Measurements from ENCODE around the gene ECE2. TPM values are rescaled to one million over a fixed set of nuclear protein-coding genes. Genes with fewer than 3 reads are reported as not detected.

Gene ECE2
- total and polyA plus RNA-seq, 10 of the 15 experiments (the other 5 are each of a cell fraction or from before 2014, with no cell fraction given), result not detected

- ChIA-PET CTCF (interaction anchor here (0.9 kb wide), 2 partner anchors 12 to 114 kb away, joined by 3 to 5 read pairs; no protein-coding TSS in a partner anchor), RAD21 (ENCODE audit: unreplicated experiment) (no interaction called here), SMC1A (ENCODE audit: uncharacterized antibody, unreplicated experiment) (no interaction called here), POLR2A (interaction anchor here (1.2 kb wide), 1 partner anchor 13 kb away, joined by 3 read pairs; no protein-coding TSS in a partner anchor)
- no peak overlapping the region for H3K4me2 ChIP-seq (ENCODE audit: control insufficient read depth, insufficient read depth)
- no peaks in the 10 kb centered on the region for H3K79me2 ChIP-seq (ENCODE audit: control insufficient read depth, insufficient read depth, low read length)
- no peaks in the 10 kb centered on the region for H3K9me3 ChIP-seq (replicated peaks; ENCODE audit: control insufficient read depth, insufficient read depth, low read length)
- BruUV-seq (replicated peaks), result no TSS peak
- H3K27ac ChIP-seq (ENCODE audit: control insufficient read depth, insufficient read depth), result no peak overlapping the region
- H3K36me3 ChIP-seq (ENCODE audit: control insufficient read depth in 2 of 2, insufficient read depth in 2 of 2, low read length in 1 of 2), result no peaks in the 10 kb centered on the region
- no peak overlapping the region for H3K4me3 ChIP-seq
- H2AFZ ChIP-seq (ENCODE audit: control insufficient read depth, low read depth, low read length), result no peak overlapping the region
- FAIRE-seq (no peak), ATAC-seq (no peak), DNase-seq (ENCODE audit: low read depth, low spot score) (no peak)
- no peaks in the 10 kb centered on the region for H4K20me1 ChIP-seq (ENCODE audit: control insufficient read depth, insufficient read depth)
- intact Hi-C loops (cut with micrococcal nuclease; ENCODE audit: unreplicated experiment), result no loop called here
- 65% methylated on average over 7 of the region's 7 CpGs for WGBS (ENCODE audit: insufficient coverage, insufficient replicate concordance, low lambda C conversion rate, missing lambda C conversion rate)
- peaks cover 3% of the 10 kb centered on the region; the same call in 1 of the 2 replicates for H3K4me1 ChIP-seq (ENCODE audit: control insufficient read depth, insufficient read depth, low read length)
- no peak overlapping the region for H3K9ac ChIP-seq (ENCODE audit: control insufficient read depth, insufficient read depth, low read length)
- in situ Hi-C loops (cut with MboI), result no loop called here
- H3K27me3 ChIP-seq (replicated peaks in 1 of 2; ENCODE audit: control insufficient read depth in 2 of 2, insufficient read depth in 2 of 2, low read length in 1 of 2), result no peaks in the 10 kb centered on the region
- no peak for TF ChIP-seq HCFC1 (IDR thresholded peaks at IDR 0.05; ENCODE audit: low read length)
- TF ChIP-seq GABPA (IDR thresholded peaks at IDR 0.05; ENCODE audit: low read depth), result no peak
- no peak for TF ChIP-seq IKZF1 (conservative IDR thresholded peaks at IDR 0.05)
- no peak for TF ChIP-seq PRDM15 (CRISPR knock-in tag; IDR thresholded peaks at IDR 0.05)
- TF ChIP-seq BCL11A (IDR thresholded peaks at IDR 0.05; ENCODE audit: low read depth, low read length), result no peak
- TF ChIP-seq ZBTB4 (CRISPR knock-in tag; IDR thresholded peaks at IDR 0.05), result no peak
- TF ChIP-seq TCF12 (IDR thresholded peaks at IDR 0.05; ENCODE audit: low read depth, low read length), result no peak
- TF ChIP-seq ZNF687 (IDR thresholded peaks at IDR 0.05), result no peak
- no peak for TF ChIP-seq POLR2AphosphoS5 (IDR thresholded peaks at IDR 0.05; ENCODE audit: low read length)
- no peak for TF ChIP-seq TARDBP (IDR thresholded peaks at IDR 0.05; ENCODE audit: borderline replicate concordance)
- no peak for TF ChIP-seq CREB1 (IDR thresholded peaks at IDR 0.05; ENCODE audit: low read depth)
- TF ChIP-seq ZNF207 (IDR thresholded peaks at IDR 0.05; ENCODE audit: borderline replicate concordance), result no peak
- no peak for TF ChIP-seq ZNF274 (IDR thresholded peaks at IDR 0.05; ENCODE audit: insufficient read depth, insufficient read length)
Observed at GRCh38 chr3:184341925-184342324, 66.1 kb downstream of the ECE2 start.
